RWPE2 (cell line): ENCODE measurements around the gene MRPL36.

Experiments
- ATAC-seq: fragments of 200-7000 bp; cut with Tn5 transposase; 3 replicates; pipeline ENCODE4 v1.9.1; 2021; ENCODE audit warnings: low read depth
- DNase-seq: peaks from one replicate; pipeline ENCODE4 v3.0.0-alpha.2; 2020; ENCODE audit warnings: low spot score
- H3K27ac ChIP-seq: fragments of 450-650 bp; 2 replicates; pipeline ENCODE4 v1.5.1; 2017; ENCODE audit warnings: mild to moderate bottlenecking; ENCODE audit not compliant: poor library complexity, severe bottlenecking
- H3K27me3 ChIP-seq: fragments of 250-450 bp; sonication (Bioruptor Pico); 2 replicates; pipeline ENCODE4 v1.5.1; 2021; ENCODE audit warnings: mild to moderate bottlenecking, moderate library complexity; ENCODE audit not compliant: insufficient read depth, poor library complexity, severe bottlenecking
- H3K36me3 ChIP-seq: fragments of 250-450 bp; sonication (Bioruptor Pico); 2 replicates; pipeline ENCODE4 v1.5.1; 2020; ENCODE audit warnings: low read depth, mild to moderate bottlenecking, moderate library complexity
- H3K4me1 ChIP-seq: fragments of 250-450 bp; sonication (Bioruptor Pico); 2 replicates; pipeline ENCODE4 v1.5.1; 2021; ENCODE audit warnings: mild to moderate bottlenecking, moderate library complexity; ENCODE audit not compliant: insufficient read depth, poor library complexity, severe bottlenecking
- H3K4me3 ChIP-seq: fragments of 250-450 bp; sonication (Bioruptor Pico); 2 replicates; pipeline ENCODE4 v1.5.1; 2021; ENCODE audit warnings: mild to moderate bottlenecking, moderate library complexity; ENCODE audit not compliant: severe bottlenecking
- H3K9me3 ChIP-seq: fragments of 250-450 bp; sonication (Bioruptor Pico); 2 replicates; pipeline ENCODE4 v1.5.1; 2021; ENCODE audit warnings: mild to moderate bottlenecking, moderate library complexity; ENCODE audit not compliant: severe bottlenecking
- CTCF ChIP-seq: fragments of 450-650 bp; IDR thresholded peaks from one replicate; pipeline ENCODE4 v1.5.1; 2017; ENCODE audit warnings: mild to moderate bottlenecking, moderate library complexity; ENCODE audit not compliant: poor library complexity, severe bottlenecking

MRPL36 gene

GRCh38 chr5:1755321-1755949 lies 44.2 kb downstream of the MRPL36 start:
- H3K36me3 ChIP-seq, result no peaks in the 10 kb centered on the region
- no peak overlapping the region for H3K27ac ChIP-seq
- H3K4me1 ChIP-seq, result no peaks in the 10 kb centered on the region
- DNase-seq, result no peak
- H3K27me3 ChIP-seq, result peaks cover 5% of the 10 kb centered on the region
- TF ChIP-seq CTCF, result no peak
- peaks cover 7% of the 10 kb centered on the region for H3K9me3 ChIP-seq
- ATAC-seq, result no peak
- H3K4me3 ChIP-seq, result no peak overlapping the region

GRCh38 chr5:1754531-1755220 lies 45.0 kb downstream of the MRPL36 start:
- Histone ChIP-seq H3K27ac (no peak overlapping the region), H3K4me1 (no peaks in the 10 kb centered on the region), H3K9me3 (peaks cover 7% of the 10 kb centered on the region), H3K36me3 (no peaks in the 10 kb centered on the region), H3K27me3 (peaks cover 5% of the 10 kb centered on the region), H3K4me3 (no peak overlapping the region)
- no peak for DNase-seq
- ATAC-seq, result no peak
- no peak for TF ChIP-seq CTCF

GRCh38 chr5:1753490-1753889 lies 46.1 kb downstream of the MRPL36 start:
- no peak overlapping the region for H3K4me3 ChIP-seq
- ATAC-seq (no peak), DNase-seq (no peak)
- H3K27ac ChIP-seq, result no peak overlapping the region
- TF ChIP-seq CTCF, result no peak
- peaks cover 6% of the 10 kb centered on the region for H3K27me3 ChIP-seq
- H3K4me1 ChIP-seq, result no peaks in the 10 kb centered on the region
- H3K36me3 ChIP-seq, result no peaks in the 10 kb centered on the region
- peaks cover 4% of the 10 kb centered on the region for H3K9me3 ChIP-seq

GRCh38 chr5:1752881-1753280 lies 46.8 kb downstream of the MRPL36 start:
- Histone ChIP-seq H3K9me3 (no peaks in the 10 kb centered on the region), H3K27me3 (peaks cover 12% of the 10 kb centered on the region), H3K27ac (no peak overlapping the region), H3K4me1 (no peaks in the 10 kb centered on the region), H3K4me3 (no peak overlapping the region), H3K36me3 (no peaks in the 10 kb centered on the region)
- no peak for ATAC-seq
- no peak for TF ChIP-seq CTCF
- DNase-seq, result no peak
